ENCODE results near the gene NEURL3. TPM values are rescaled to one million over a fixed set of nuclear protein-coding genes. Genes with fewer than 3 reads are reported as not detected.

NEURL3 gene
- total and polyA plus RNA-seq, 2 of the 8 experiments (the other 6 are each of a cell fraction or from before 2014, with no cell fraction given), result not detected

GRCh38 chr2:96495982-96496629, 9.1 kb downstream of the NEURL3 start:
- Histone ChIP-seq H4K91ac (replicated peaks; ENCODE audit: insufficient read length, low read length) (no peak overlapping the region), H4K20me1 (replicated peaks in 1 of 2; ENCODE audit: control insufficient read depth in 1 of 2, insufficient read depth in 2 of 2, low read length in 2 of 2) (no peaks in the 10 kb centered on the region), H3K9me3 (ENCODE audit: insufficient read depth in 2 of 2, low read depth in 1 of 2, low read length in 1 of 2) (peaks cover 0 to 2% of the 10 kb centered on the region in 2 experiments; a peak in 1 of 4 replicates), H3K56ac (replicated peaks; ENCODE audit: insufficient read length, low read depth, low read length) (no peak overlapping the region), H3K36me3 (ENCODE audit: control insufficient read depth in 2 of 4, insufficient read depth in 4 of 4, low read length in 3 of 4) (no peaks in the 10 kb centered on the region), H3K9ac (replicated peaks in 1 of 4; ENCODE audit: extremely low read depth in 1 of 4, low read depth in 3 of 4, low read length in 3 of 4) (no peak overlapping the region), H2AFZ (ENCODE audit: low read length) (peak overlapping the region; percentile 37; the same call in 1 of the 2 replicates), H2BK12ac (ENCODE audit: low read depth, low read length) (no peak overlapping the region), H3K79me1 (ENCODE audit: low read depth, low read length) (no peaks in the 10 kb centered on the region), H3K4me3 (ENCODE audit: extremely low read depth in 1 of 4, insufficient read depth in 2 of 4, low read depth in 3 of 4, low read length in 4 of 4) (no peak overlapping the region), H3K27ac (ENCODE audit: low read depth, low read length) (no peak overlapping the region), H3K79me2 (ENCODE audit: control insufficient read depth in 1 of 2, insufficient read depth in 2 of 2, low read length in 2 of 2) (no peaks in the 10 kb centered on the region), H3K23ac (ENCODE audit: insufficient read length) (no peak overlapping the region), H3K18ac (ENCODE audit: extremely low read depth, low read length) (no peak overlapping the region), H4K5ac (ENCODE audit: insufficient read length, low read depth, low read length) (no peak overlapping the region), H3K27me3 (replicated peaks in 1 of 4; ENCODE audit: control insufficient read depth in 3 of 4, extremely low read depth in 1 of 4, insufficient read depth in 3 of 4, low read length in 3 of 4) (no peaks in the 10 kb centered on the region), H3K4me1 (replicated peaks in 1 of 4; ENCODE audit: control insufficient read depth in 3 of 4, insufficient read depth in 4 of 4, low read length in 3 of 4) (peaks cover 0 to 5% (median 2%) of the 10 kb centered on the region in 4 experiments; a peak in 2 of 7 replicates), H3K23me2 (ENCODE audit: low read depth, low read length) (no peaks in the 10 kb centered on the region), H2AK5ac (ENCODE audit: low read depth, low read length) (no peak overlapping the region), H4K8ac (ENCODE audit: extremely low read depth, insufficient read depth, low read length) (no peak overlapping the region), H3K4ac (replicated peaks; ENCODE audit: insufficient read length, low read depth, low read length) (no peak overlapping the region), H2BK120ac (replicated peaks; ENCODE audit: low read depth, low read length) (no peak overlapping the region), H3K14ac (ENCODE audit: insufficient read length) (no peak overlapping the region), H3K4me2 (ENCODE audit: insufficient read depth in 1 of 2, low read depth in 2 of 2, low read length in 2 of 2) (no peak overlapping the region), H2BK5ac (ENCODE audit: low read depth, low read length) (no peak overlapping the region), H2BK20ac (ENCODE audit: low read length) (no peak overlapping the region), H2BK15ac (ENCODE audit: low read length) (no peak overlapping the region)
- TF ChIP-seq ASH2L (IDR thresholded peaks at IDR 0.05; ENCODE audit: low read length) (no peak), CREB1 (IDR thresholded peaks at IDR 0.05) (no peak), BCL11A (IDR thresholded peaks at IDR 0.05; ENCODE audit: low read depth in 2 of 2, low read length in 2 of 2) (no peak), ZNF274 (IDR thresholded peaks at IDR 0.05; ENCODE audit: borderline replicate concordance, extremely low read depth, low read length) (no peak), SIX5 (IDR thresholded peaks at IDR 0.05; ENCODE audit: low read depth, low read length) (no peak), TBP (IDR thresholded peaks at IDR 0.05; ENCODE audit: low read depth, low read length) (no peak), SIN3A (conservative IDR thresholded peaks at IDR 0.05 in 1 of 2, IDR thresholded peaks at IDR 0.05 in 1 of 2; ENCODE audit: low read depth in 1 of 2, low read length in 2 of 2) (no peak), CBX8 (IDR thresholded peaks at IDR 0.05; ENCODE audit: borderline replicate concordance, low read depth, low read length) (no peak), POU5F1 (IDR thresholded peaks at IDR 0.05; ENCODE audit: low read depth, low read length) (no peak), SP1 (IDR thresholded peaks at IDR 0.05; ENCODE audit: low read depth, low read length) (no peak)
- TF ChIP-seq, protein P1, sequence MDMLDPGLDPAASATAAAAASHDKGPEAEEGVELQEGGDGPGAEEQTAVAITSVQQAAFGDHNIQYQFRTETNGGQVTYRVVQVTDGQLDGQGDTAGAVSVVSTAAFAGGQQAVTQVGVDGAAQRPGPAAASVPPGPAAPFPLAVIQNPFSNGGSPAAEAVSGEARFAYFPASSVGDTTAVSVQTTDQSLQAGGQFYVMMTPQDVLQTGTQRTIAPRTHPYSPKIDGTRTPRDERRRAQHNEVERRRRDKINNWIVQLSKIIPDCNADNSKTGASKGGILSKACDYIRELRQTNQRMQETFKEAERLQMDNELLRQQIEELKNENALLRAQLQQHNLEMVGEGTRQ (IDR thresholded peaks at IDR 0.05; ENCODE audit: low read length), result no peak
- POLR2A ChIA-PET (ENCODE audit: partially characterized antibody), result interaction anchor here (1.3 kb wide), 1 partner anchor 12 kb away, joined by 3 read pairs; no protein-coding TSS in a partner anchor
- FAIRE-seq (no peak), DNase-seq (ENCODE audit: low read depth in 1 of 2, low spot score in 2 of 2) (no peak)
- CTCF ChIA-PET (ENCODE audit: partially characterized antibody), result interaction anchor here (0.8 to 8.9 kb wide), 3 partner anchors 13 to 21 kb away, joined by 3 to 76 read pairs (median 20); no protein-coding TSS in a partner anchor
- 92% methylated on average over 6 of the region's 6 CpGs; no CpG with 5 or more reads in 1 of the 2 experiments for WGBS, 2 experiments (ENCODE audit: extremely low coverage in 1 of 2, insufficient coverage in 1 of 2, insufficient read length in 1 of 2, insufficient replicate concordance in 2 of 2, low coverage in 1 of 2, low lambda C conversion rate in 2 of 2, missing lambda C conversion rate in 1 of 2)

All from H1 (cell line).